T-helper 1 cell (primary cell): ENCODE data around the gene CECR2.

Experiments used
- DNase-seq, 5 donors: peaks; one replicate each; pipeline ENCODE4 v3.0.0-alpha.2; 2012 to 2020

CECR2 gene

DNA sequence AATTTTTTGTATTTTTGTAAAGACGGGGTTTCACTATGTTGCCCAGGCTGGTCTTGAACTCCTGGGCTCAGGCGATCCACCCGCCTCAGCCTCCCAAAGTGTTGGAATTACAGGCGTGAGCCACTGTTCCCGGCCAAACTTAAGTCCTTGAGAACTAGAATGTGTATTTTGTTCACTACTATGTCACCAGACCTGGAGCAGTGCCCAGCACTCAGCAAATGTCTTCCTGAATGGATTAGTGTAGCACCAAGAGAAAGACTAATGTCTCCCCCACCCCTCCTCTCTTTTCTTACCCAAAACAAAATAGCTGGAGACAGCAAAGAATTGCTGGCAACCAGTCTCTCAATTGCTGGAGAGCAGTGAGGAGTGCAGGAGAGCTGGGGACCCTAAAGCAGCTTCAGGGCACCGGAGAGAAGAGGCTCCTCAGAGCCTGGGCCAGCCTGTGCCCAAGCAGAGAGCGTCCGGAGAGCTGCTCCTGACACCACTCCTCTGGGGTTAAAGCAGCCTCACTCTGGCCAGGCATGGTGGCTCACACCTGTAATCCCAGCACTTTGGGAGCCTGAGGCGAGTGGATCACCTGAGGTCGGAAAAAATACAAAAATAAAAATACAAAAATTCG, 209.0 kb downstream of the CECR2 start:
- no peak for DNase-seq

GRCh38 chr22:17579535-17579981, 210.3 kb downstream of the CECR2 start:
- no peak for DNase-seq

DNA sequence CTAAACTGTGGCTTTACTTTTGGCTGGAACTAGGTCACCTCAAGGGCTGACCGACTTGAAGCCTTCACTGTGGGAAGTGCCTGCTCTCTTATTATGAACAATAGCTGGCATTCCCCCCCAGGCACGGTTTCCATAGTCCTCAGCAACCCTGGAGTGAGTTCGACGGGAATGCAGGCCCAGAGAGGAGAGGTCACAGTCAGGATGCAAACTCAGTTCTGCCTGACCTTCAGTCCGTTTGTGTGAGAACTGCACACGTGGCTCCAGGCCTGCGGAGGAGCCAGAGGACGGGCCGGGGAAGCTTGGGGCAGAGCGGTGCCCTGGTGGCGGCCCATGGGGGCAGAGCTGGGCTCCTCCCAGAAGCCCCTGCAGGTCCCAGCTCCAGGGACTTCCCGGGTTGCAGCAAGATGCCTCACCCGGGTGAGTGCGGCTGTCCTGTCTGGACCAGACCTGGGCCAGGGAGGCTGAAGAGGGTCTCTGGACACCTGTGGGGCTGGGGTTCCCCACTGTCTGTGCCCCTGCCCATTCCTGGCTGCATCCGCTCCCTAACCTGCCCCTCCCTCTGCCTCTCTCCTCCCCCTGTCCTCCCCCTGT, 211.3 kb downstream of the CECR2 start:
- DNase-seq: no peak

- no peak for DNase-seq
Measured at GRCh38 chr22:17581056-17581455, 211.8 kb downstream of the CECR2 start.

DNA sequence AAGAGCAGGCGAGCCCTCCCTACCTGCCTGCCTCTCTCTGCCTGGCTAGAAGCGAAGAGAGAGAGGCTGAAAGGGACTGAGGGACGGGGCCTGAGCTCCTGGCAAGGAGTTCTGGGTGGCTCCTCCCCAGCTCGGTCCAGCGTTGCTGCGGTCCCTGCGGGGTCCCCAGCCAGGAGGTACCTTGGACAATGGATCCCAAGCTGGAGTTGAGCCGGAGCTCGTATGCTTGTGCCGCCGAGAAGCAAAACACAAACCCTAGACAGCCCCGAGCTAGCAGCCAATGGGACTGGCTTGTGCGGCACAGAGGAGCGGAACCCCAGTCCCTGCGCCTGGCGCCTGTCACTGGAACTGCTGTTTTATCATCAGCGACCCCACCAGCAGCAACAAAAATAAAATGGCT, 212.4 kb downstream of the CECR2 start:
- no peak for DNase-seq

- no peak for DNase-seq
Measured at GRCh38 chr22:17583151-17583550, 213.9 kb downstream of the CECR2 start.

DNA sequence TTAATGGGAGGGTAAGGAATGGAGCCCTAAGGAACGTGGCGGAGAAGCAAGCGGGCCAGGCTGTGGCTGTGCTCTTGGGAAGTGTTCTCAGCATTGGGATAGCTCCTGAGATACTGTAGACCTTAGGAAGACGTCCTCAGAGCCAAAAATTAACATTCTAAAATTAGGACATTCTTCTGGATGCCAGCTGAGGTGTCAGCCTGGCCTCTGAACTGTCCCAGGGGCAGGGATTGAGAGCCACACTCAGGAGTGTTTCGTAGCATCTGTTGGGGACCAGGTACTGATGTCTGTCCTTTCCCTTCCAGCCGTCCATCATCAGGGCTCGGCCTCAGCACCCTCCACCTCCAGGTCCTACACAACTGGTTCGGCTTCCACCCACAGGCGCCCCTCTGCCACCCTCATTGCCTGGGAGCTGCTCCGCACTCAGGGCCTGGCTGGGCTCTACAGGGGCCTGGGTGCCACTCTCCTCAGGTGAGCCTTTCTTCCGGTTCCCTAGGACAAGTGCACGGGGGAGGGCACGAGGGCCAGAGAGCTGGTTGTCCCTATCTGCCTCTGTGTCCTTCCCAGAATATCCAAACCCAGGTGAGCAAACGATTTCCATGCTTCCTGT, 217.7 kb downstream of the CECR2 start:
- no peak for DNase-seq

GRCh38 chr22:17587629-17588028, 218.4 kb downstream of the CECR2 start:
- no peak for DNase-seq

- no peak for DNase-seq
Measured at GRCh38 chr22:17588606-17589005, 219.3 kb downstream of the CECR2 start.

GRCh38 chr22:17589810-17590375, 220.6 kb downstream of the CECR2 start:
- no peak for DNase-seq

GRCh38 chr22:17590586-17590985, 221.3 kb downstream of the CECR2 start:
- DNase-seq: no peak

- no peak for DNase-seq
Measured at GRCh38 chr22:17592201-17592600, 222.9 kb downstream of the CECR2 start.

DNA sequence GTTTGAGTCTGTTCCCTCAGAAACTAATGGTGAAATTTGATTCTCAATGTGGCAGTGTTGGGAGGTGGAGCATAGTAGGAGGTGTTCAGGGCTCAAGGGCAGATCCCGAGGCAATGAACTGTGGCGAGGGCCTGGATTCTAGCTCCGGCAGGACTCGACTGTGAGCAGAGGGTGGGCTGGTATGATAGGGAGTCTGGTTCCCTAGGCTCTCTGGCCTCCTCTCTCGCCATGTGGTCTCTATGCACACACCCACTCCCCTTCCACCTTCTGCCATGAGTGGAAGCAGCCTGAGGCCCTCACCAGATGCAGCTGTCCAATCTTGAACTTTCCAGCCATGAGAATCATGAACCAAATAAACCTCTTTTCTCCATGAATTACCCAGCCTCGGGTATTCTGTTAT, 227.0 kb downstream of the CECR2 start:
- DNase-seq: no peak

DNA sequence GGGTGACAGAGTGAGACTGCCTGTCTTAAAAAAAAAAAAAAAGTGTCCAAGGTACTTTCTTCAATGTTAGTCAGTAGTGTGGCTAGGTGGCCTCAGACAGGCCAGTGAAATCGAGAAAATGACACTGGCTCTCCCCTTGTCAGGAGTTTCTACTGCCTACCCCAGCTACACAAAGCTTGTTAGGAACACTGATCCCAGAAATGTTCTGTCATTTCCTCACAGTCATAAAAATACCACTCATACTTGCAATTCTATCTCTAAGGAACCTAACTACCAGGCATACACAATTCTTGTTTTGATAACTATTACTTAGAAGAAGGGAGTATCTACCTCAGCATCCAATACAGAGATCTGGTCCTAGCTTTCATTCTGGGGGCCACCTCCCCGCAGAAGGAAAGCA, 228.0 kb downstream of the CECR2 start:
- no peak for DNase-seq

- no peak for DNase-seq
Measured at GRCh38 chr22:17598318-17598717, 229.1 kb downstream of the CECR2 start.

GRCh38 chr22:17601031-17601430, 231.8 kb downstream of the CECR2 start:
- DNase-seq: no peak

DNA sequence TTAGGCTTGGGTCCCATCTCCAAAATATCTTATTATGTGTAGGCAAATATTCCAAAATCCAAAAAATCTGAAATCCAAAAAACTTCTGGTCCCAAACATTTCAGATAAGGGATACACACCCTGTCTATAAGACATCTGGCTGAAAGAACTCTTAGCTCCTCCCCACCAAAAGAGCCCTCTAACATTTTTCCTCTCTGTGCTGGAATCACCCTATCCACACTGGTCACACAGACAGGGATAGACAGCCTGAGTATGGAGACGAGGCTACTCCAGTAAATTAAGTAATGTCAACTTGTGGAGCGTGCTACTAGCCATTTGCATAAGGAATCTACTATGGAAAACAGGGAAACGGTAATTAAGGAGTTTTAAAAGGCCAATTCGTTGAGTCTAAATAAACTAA, 234.4 kb downstream of the CECR2 start:
- no peak for DNase-seq

DNA sequence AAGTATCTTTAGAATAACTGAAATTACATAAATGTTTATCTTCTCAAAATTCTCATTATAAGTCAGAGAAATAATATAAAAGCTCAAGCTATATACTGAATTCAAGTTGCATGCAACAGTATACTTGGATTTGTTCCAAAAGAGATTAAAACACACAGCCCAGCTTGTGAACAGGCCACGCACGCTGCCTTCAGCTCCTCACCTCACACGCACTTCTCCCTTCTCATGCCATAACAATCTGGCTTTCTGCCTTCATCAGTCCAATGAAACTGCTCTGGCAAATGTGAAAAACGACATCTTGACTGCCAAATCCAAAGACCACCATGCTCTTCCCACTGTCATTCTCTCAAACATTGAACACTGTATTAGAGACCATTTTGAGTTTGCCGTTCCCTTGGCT, 237.2 kb downstream of the CECR2 start:
- no peak for DNase-seq
